ENCODE data around the gene LRRC3.
"Not testable (repeated sequence)": the region's sequence is repeated elsewhere in the genome, so short reads cannot be mapped to it uniquely, and the experiment has no call there.

Gene LRRC3

GRCh38 chr21:44498280-44499210, 43.2 kb downstream of the LRRC3 start:
- peak; percentile 54 for DNase-seq

DNA sequence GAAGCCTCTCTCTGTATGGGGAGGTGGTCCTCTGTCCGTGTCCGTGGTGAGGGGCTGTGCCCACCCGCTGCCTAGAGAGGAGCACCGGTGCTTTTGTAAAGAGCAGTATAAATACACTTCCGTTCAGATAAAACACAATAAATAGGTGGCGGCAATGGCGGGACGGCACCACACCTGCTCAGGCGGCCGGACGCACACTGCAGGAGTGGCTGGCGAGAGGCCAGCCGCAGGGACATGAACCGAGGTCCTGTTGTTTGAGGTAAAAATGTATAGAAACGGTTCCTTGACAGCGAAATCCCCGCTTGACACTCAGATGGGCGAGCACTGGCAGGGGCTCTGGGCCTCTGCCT, 43.9 kb downstream of the LRRC3 start:
- DNase-seq, result peak; percentile 62

DNA sequence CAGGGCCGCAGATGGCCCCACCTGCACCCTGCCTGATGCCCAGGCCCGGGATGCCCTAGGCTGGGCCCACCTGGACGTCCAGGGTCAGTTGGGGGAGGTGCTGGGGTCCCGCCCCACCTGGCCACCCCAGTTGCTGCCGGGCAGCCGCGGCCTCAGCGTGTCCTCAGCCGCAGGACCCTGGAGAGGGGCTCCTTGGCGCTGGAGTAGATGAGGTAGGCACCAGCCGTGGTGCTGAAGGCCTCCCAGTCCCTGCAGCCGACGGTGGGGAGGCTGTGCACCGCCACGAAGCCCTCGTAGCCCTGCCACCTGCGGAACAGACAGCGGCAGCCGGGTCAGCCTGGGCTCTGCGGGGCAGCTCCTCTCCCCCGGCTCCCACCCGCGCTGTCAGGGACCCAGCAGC, 44.3 kb downstream of the LRRC3 start:
- DNase-seq, result no peak

DNA sequence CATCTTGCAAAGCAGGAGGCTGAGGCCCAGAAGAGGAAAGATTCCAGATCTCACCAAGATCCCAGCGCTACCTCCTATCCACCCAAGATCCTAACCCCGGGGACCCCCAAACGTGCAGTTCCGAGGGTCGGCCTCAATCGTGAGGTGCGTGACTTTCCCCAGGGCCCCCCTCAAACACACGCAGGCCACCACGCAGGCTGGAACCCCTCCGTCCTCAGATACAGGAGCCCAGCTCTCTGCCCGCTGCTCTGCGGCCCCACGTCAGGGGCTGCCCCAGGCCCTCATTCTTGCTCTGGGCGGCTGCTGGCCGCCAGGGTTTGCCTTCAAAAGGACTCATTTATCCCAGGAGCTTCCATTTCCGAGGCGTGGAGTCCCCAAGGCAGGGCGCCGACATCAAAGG, 44.8 kb downstream of the LRRC3 start:
- DNase-seq, result no peak

GRCh38 chr21:44502171-44502958, 47.1 kb downstream of the LRRC3 start:
- no peak for DNase-seq

DNA sequence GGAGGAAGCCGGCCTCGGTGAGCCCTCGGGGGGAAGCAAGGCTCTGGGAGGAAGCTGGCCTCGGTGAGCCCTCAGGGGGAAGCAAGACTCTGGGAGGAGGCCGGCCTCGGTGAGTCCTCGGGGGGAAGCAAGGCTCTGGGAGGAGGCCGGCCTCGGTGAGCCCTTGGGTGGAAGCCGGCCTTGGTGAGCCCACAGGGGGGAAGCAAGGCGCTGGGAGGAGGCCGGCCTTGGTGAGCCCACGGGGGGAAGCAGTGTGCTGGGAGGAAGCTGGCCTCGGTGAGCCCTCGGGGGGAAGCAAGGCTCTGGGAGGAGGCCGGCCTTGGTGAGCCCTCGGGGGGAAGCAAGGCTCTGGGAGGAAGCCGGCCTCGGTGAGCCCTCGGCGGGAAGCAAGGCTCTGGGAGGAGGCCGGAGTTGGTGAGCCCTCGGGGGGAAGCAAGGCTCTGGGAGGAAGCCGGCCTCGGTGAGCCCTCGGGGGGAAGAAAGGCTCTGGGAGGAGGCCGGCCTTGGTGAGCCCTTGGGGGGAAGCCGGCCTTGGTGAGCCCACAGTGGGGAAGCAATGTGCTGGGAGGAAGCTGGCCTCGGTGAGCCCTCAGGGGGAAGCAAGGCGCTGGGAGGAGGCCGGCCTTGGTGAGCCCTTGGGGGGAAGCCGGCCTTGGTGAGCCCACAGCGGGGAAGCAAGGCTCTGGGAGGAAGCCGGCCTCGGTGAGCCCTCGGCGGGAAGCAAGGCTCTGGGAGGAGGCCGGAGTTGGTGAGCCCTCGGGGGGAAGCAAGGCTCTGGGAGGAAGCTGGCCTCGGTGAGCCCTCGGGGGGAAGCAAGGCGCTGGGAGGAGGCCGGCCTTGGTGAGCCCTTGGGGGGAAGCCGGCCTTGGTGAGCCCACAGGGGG, 47.9 kb downstream of the LRRC3 start:
- DNase-seq, result not testable (repeated sequence)

DNA sequence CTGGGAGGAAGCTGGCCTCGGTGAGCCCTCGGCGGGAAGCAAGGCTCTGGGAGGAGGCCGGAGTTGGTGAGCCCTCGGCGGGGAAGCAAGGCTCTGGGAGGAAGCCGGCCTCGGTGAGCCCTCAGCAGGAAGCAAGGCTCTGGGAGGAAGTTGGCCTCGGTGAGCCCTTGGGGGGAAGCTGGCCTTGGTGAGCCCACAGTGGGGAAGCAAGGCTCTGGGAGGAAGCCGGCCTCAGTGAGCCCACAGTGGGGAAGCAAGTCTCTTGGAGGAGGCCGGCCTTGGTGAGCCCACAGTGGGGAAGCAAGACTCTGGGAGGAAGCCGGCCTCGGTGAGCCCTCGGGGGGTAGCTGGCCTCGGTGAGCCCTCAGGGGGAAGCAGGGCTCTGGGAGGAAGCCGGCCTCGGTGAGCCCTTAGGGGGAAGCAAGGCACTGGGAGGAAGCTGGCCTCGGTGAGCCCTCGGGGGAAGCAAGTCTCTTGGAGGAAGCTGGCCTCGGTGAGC, 48.6 kb downstream of the LRRC3 start:
- DNase-seq, result no peak

DNA sequence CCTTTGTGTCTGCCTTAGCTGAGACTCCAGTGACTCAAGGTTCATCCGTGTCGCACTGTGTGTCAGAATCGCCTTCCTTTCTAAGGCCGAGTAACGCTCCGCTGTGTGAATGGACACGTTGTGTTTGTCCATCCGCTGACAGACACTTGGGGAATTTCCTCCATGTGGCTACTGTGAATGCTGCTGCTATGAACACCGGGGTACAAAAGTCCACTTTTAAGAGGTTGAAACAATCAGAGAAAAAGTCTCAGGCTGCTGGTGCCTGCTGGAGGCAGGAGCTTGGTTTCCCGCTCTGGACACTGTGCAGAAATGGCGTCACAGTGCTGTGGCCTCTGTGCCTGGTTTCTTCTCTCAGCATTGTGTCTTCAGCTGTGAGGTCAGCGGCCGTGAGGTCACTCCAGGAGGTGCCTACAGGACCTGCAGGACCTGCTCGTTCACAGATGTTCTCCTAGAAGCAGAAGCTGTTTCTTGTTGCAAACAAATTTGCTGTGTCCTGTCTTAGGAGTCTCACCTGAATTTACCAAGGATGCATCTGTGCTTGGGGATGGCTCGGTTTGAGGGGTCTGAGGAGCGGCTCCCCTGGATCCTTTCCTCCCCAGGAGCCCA, 50.5 kb downstream of the LRRC3 start:
- DNase-seq, result peak; percentile 68

- DNase-seq, result no peak
Measured at GRCh38 chr21:44506279-44507255, 51.3 kb downstream of the LRRC3 start.

- no peak for DNase-seq
Measured at GRCh38 chr21:44507673-44508425, 52.5 kb downstream of the LRRC3 start.

DNA sequence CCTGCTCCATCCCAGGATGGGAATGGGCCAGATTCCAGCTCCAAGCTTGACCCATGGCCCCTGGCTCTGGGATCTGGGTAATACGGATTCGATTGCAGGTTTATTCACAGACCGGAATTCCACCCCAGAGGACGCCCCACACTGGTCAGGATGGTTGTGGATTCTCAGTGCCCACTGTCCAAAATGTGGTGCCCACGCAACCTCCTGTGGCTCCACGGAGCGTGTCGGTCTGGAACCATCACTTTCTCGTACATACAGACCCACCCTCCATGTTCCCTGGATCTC, 53.1 kb downstream of the LRRC3 start:
- no peak for DNase-seq

- DNase-seq, result no peak
Measured at GRCh38 chr21:44508711-44509445, 53.6 kb downstream of the LRRC3 start.

GRCh38 chr21:44509539-44509938, 54.2 kb downstream of the LRRC3 start:
- peak; percentile 70 for DNase-seq

DNA sequence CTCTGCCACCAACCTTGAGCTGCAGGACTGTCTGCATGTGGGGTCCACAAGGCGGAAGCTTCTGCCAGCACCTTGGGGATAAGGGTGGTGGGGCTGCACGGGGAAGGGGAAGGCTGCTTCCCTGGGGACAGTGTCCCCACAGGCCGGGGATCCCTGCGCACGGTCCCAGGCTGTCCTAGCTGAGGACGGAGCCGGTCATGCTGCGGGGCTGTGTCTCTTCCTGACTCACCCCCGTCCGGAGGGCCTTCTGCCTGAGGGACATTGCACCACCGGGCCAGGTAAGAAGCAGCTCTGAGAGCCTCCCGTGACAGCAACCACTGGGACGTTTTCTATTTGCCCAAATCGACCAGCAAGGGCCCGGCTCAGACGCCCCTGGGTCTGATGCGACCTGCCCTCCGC, 54.8 kb downstream of the LRRC3 start:
- peak; percentile 62 for DNase-seq

DNA sequence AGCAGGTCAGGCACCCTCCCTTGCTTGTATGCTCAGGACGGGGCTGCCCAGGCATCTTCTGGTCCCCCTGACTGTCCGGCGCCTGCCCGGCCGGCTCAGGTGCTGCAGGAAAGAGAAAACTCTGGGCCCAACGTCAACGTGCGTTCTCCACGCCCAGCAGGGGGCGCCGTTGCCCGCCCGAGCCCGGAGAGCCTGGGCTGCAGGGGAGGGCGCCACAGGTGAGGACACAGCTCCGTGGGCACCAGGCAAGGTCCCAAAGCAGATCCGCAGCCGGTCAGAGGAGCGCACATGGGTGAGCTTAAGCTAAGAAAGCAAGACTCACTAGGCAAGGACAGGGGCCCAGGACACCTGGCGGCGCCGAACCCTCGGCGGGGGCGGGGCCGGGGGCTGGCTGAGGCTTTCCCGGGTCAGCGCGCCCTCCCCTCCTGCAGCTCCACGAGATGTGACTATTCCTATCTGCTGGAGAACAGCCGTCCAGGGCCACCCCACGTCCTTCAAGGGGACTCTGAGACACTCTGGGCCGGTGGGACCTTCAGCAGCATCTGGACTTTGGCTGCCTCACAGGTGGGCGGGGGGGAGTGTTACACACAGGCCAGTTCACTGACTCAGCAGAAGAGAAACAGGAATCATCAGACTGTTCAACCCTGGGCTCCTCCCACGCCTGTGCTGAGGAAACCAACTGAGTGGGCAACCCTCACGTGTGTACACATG, 55.4 kb downstream of the LRRC3 start:
- peak; percentile 88 for DNase-seq

GRCh38 chr21:44511219-44511937, 56.1 kb downstream of the LRRC3 start:
- DNase-seq, result no peak
